NCI-H1436 treated with DMSO at 0.1 percent for 48 hours (cell line): Measurements from ENCODE around the gene PRR5L.
"Not testable (repeated sequence)": the region's sequence is repeated elsewhere in the genome, so short reads cannot be mapped to it uniquely, and the experiment has no call there.

Experiments used
- DNase-seq: peaks from one replicate; lab custom pipeline; 2025; lab: John Stamatoyannopoulos, UW

Gene PRR5L

GRCh38 chr11:36459046-36459445 is 163.0 kb downstream of the PRR5L start:
- DNase-seq, result no peak

DNA sequence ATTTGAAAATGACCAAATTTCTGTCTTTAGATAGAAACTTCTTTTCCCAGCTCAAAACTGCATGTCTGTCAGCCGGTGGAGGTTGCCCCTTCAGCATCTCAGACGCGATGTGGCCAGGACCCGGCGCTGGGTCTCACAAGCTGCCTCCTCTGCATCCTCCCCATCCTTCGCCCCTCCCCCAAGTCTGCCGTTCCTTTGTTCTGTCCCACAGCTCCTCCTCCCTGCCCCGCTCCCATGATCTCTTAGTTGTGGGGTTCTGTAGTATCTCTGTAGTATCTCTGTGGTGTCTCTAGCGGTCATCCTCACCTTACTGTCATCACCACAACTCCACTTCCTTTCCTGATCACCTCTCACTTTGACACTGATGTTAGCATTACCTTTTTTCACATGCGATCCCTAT is 164.1 kb downstream of the PRR5L start:
- DNase-seq, result no peak

GRCh38 chr11:36462321-36462720 is 166.2 kb downstream of the PRR5L start:
- no peak for DNase-seq

DNA sequence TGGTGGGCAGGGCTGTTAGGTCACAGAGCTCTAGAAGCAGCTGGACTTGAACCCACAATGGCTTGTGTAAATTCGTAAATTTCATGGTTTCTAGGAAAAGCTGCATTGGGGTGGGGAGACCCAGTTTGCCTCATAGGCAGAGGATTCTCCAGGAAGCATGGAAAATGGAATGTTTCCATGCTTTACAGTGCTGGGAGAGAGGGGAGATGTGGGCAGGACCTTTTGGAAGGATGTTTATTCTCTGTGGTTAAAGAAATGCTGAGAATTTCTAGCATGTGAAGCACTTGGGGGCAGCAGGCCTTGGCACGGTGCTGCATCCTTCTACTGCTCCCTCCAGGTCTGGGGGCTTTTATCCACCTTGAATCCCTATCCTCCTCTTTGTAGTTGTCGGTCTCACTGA is 167.7 kb downstream of the PRR5L start:
- no peak for DNase-seq

GRCh38 chr11:36464720-36465119 is 168.6 kb downstream of the PRR5L start:
- no peak for DNase-seq

GRCh38 chr11:36465449-36466163 is 169.5 kb downstream of the PRR5L start:
- DNase-seq, result no peak

- DNase-seq, result no peak
Observed at GRCh38 chr11:36467012-36467411, 170.9 kb downstream of the PRR5L start.

- DNase-seq, result no peak
Observed at GRCh38 chr11:36467916-36468315, 171.8 kb downstream of the PRR5L start.

DNA sequence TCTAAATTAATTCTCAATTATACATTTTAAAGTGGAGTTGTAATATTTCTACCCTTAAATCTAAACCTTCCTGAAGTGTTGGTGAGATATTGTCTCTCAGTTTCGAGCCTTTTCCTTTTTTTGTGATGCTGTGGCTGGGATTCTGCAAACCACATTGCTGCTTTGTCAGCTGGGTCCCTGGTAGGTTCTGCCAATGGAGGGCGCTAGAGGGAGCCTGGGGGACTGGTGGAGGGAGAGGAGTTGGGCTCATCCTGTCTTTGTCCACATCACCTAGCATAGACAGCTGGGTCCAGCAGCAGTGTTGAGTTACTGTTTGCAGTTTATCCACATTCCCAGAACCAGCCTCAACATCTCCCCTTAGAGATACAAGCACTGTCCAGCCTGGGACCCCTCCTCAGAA is 173.0 kb downstream of the PRR5L start:
- DNase-seq, result no peak

DNA sequence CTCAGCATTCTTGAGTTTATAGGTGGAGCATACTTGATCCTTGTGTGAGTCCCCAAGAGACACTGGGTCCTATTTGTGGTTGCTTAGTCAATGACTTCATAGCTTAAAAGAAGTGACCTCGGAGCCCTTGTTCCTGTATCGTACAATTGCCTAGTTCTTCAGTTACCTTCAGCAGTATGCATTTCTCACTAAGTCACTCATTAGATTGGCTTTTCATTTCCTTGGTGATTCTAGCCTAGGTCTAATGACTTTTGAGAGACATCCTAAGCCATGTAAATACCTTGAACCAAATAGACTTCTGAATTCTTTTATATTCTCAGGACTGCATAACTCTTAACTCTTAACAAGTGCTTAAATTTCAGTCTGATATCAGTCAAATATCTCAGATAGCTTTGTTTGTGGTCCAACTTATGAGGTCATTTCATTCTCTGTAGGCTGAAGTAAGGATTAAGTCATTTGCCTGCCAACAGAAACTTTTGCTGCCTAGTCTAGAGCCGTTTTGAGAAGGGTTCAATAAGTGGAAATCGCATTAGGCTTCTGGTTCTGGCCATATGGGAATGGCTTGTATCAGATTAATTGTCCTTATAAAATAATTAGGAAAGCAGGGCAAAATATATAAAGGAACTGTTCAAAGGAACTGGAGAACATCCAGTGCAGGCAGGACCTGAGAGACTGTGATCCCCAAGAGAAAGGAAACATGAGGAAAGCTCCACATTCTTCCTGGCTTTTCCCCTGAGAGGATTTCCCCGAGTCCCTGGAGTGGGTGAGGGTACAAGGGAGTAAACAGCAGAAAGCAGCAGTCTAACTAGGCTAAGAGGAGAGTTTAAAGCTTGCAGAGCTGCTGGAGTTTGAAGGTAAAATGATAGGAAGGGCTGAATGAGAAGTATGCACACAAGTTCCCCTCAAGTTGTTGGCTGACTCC is 174.1 kb downstream of the PRR5L start:
- DNase-seq, result no peak

DNA sequence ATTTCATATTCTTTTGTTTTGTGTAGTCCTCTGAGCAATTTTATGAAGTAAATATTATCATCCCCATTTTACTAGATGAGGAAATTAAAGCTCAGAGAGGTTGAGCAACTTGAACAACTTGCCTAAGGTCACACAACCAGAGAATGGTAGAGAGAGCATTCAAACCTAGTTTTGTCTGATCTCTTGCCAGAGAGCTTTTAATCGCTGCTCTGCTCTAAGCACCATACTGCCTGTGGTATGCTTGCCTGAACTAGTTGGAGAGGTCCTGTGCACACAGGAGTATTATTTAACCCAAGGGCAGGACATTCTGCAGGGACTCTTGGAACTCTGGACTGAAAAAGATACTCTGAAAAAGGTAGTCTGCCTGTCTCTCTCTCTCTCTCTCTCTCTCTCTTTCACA is 175.5 kb downstream of the PRR5L start:
- no peak for DNase-seq

DNA sequence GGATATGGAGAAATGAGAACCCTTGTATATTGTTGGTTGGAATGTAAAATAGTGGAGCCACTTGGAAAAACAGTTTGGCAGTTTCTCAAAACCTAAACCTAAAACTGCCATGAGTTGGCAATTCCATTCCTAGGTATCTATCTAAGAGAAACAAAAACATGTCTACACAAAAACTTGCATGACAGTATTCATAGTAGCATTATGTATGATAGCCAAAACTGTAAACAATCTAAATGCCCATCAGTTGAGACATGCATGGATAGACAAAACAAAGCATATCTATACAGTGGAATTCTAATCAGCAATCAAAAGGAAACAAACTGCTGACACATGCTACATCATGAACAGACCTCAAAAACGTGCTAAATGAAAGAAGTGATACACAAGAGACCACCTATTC is 179.1 kb downstream of the PRR5L start:
- no peak for DNase-seq

GRCh38 chr11:36478700-36479329 is 182.7 kb downstream of the PRR5L start:
- peak; percentile 2 for DNase-seq

DNA sequence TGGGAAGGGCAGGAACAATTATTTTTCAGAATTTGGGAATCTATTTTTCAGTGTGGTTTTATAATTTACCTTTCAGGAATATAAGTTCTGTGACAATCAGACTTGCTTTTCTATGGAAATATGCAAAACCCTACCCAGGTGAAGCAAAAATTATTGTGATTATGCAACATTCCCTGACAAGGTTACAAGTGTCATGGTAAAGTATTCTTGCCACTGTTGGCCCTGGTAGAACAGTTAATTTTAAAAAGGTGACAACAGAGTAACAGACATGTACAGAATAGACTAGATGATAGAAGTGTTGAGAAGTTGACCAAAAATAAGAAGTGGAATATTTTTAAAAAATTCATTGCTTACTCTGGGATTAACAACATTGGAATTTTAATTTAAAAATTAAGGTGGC is 184.7 kb downstream of the PRR5L start:
- DNase-seq, result no peak

- DNase-seq, result not testable (repeated sequence)
Observed at GRCh38 chr11:36483042-36483441, 187.0 kb downstream of the PRR5L start.

DNA sequence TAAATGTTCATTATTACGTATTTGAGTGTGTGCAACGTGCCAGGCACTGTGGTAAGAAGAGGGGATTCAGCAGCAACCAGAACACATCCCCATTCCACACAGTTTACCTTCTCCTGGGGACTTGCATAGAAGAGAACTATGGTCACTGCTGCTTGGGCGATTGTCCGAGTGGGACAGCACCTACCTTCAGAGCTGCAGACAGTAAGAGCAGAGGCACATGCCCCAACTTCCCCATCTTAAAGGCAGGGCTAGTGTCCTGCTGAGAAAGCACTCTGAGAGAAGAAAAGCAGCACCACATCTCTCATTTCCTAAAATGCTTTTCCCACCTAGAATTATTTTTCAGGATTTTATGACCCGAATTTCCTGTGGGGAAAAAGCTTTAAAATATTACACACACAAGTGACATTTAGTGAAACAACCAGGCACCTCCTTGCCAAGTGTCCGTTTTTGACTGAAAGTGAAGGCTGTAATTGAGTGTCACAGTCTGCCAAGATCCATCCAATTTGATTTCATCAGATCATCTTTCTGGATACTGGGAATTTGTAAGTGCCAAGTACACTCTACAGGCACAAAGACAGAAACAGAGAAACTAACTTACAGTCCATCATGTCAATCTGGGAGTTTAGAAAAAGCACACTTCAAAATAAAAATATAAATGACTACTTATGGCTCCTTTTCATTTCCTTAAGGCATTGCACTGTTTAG is 189.4 kb downstream of the PRR5L start:
- DNase-seq, result no peak

- DNase-seq, result no peak
Observed at GRCh38 chr11:36487619-36488018, 191.5 kb downstream of the PRR5L start.

DNA sequence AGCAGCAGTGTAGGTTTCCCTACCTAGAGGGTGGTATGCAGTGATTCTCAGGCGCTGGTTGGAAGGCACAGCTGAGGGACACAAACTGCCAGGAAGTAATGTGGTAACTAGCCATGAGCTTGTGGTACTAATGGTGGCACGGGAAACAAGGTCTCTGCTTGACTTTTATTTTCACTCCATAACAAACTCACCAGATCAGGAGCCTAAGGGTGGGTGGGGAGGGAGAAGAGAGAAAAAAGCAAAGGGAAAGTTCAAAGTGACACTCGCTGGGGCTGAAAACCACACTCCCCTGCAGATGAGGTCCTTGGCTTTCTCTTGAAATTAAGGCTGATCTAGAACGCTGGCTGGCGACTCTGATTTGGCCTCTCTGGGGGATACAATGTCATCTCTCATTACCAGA is 192.0 kb downstream of the PRR5L start:
- no peak for DNase-seq

- DNase-seq, result no peak
Observed at GRCh38 chr11:36490026-36490806, 194.1 kb downstream of the PRR5L start.

DNA sequence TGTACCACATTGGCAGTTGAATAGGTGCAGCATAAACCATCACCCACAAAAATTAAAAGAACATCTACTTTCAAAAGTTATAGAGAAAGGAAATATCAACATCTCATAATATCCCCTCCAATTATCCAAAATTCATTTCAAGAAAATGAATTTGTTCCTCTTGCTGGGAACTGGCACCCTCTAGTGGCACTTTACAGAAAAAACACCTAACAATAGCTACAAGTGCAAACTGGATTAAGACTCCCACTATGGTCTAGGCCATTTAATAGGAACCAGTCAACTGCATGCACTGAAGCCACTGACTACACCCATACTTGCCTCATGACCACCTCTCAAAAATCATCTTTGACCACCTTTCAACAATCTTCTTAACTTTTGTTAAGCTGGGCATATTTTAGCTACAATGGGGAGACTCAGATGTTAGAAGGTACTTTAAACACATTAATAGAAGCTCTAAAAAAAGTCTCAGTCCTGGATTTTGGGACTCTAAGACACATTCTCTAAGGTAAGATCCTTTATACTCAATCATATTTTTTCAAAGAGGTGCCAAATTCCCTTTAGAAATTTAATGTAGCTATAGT is 196.7 kb downstream of the PRR5L start:
- DNase-seq, result no peak

GRCh38 chr11:36493332-36493731 is 197.2 kb downstream of the PRR5L start:
- no peak for DNase-seq
